Ovary (tissue), 9 donors: Measurements from ENCODE around the gene PTPRK. TPM values are rescaled to one million over a fixed set of nuclear protein-coding genes. Genes with fewer than 3 reads are reported as not detected.

Experiments
- DNase-seq, 5 donors: peaks; one replicate each; pipeline ENCODE4 v3.0.0-alpha.2; 2019 to 2020
- H3K27ac ChIP-seq, 2 donors: fragments of 200-600 bp; one replicate each; pipeline versions ENCODE4 v1.5.1 to v1.8.0; 2019 to 2022
- H3K27me3 ChIP-seq: fragments of 200-600 bp; one replicate; pipeline ENCODE4 v1.8.0; 2022
- H3K36me3 ChIP-seq: fragments of 200-600 bp; sonication (generic); one replicate; pipeline ENCODE4 v1.5.1; 2019
- H3K4me1 ChIP-seq: one replicate; pipeline ENCODE4 v1.8.1; 2013; ENCODE audit warnings: mild to moderate bottlenecking, moderate library complexity; ENCODE audit not compliant: insufficient read depth
- H3K4me3 ChIP-seq: fragments of 200-600 bp; sonication (generic); one replicate; pipeline ENCODE4 v1.5.1; 2017
- H3K9me3 ChIP-seq, 2 donors: fragments of 200-600 bp in 1 of 2; sonication (generic) in 1 of 2; one replicate each; pipeline versions ENCODE4 v1.5.1 to v1.8.1; 2013 to 2019; ENCODE audit warnings: mild to moderate bottlenecking in 1 of 2, moderate library complexity in 1 of 2
- EP300 ChIP-seq: sonication (generic); formaldehyde crosslinking; IDR thresholded peaks from one replicate; pipeline ENCODE4 v1.6.1; 2017; ENCODE audit warnings: antibody characterized with exemption
- POLR2A ChIP-seq: fragments of 450-650 bp; IDR thresholded peaks from one replicate; pipeline ENCODE4 v1.6.1; 2017; ENCODE audit warnings: antibody characterized with exemption, mild to moderate bottlenecking, moderate library complexity
- WGBS, 3 donors: extraction: QIAGEN DNeasy Blood & Tissue Kit in 1 of 3; methylation state at CpG; one replicate each; pipeline versions ENCODE4 v1.1.5 to v1.1.7; 2013 to 2017; 5-methylcytosine and 5-hydroxymethylcytosine counted together
- intact Hi-C, 4 donors: fragments of 100-400 bp; cut with DNase I; formaldehyde crosslinking; loops; one replicate each; pipeline versions ENCODE4 v1.11.0 to v1.15.1; 2022 to 2023
- polyA plus RNA-seq, 2 donors: library from polyadenylated mRNA; stranded (reverse); fragments of 200-250 nt in 1 of 2; fragments of 350-450 nt in 1 of 2; fragmentation: Illumina TruSeq in 1 of 2; extraction: RNeasy Lipid Tissue Mini Kit (QIAGEN cat#74804) in 1 of 2; gene quantifications; one replicate each; pipeline ENCODE4 v1.2.3, GENCODE V29; 2013 to 2014
- total RNA-seq, 7 donors: library from RNA; depleted of rRNA in 2 of 7; stranded (reverse); fragments of >200 nt in 2 of 7; fragmentation: NEBNext Ultra II Directional in 3 of 7; extraction: Animal tissue kit (Norgen Biotek cat#: 25700) in 3 of 7; gene quantifications; one replicate each; pipeline versions ENCODE4 v1.1.0 to v1.2.4, GENCODE V29; 2016 to 2023
- TF ChIP-seq, protein P1 (sequence below), 3 donors: fragments of 450-650 bp in 2 of 3; fragments of 200-600 bp in 1 of 3; IDR thresholded peaks; one replicate each; pipeline versions ENCODE4 v1.5.1 to v1.8.0; 2016 to 2022; ENCODE audit warnings: antibody characterized with exemption in 3 of 3, mild to moderate bottlenecking in 1 of 3
- donor health status: DM: no; HTN: no; CAD: no; lungs with moderate emphysema.
- donor health status: DM: no; HTN: no; CAD: no.
- donor health status: Bipolar disorder and iron deficiency.
- donor health status: DM: yes; HTN: yes; CAD: no.
- donor health status: DM: no; HTN: no; CAD: no.
- donor health status: DM: yes; HTN: yes; CAD: no.

PTPRK gene
- total and polyA plus RNA-seq, 9 donors = 24.0 to 50.7 (median 44.1) TPM

DNA sequence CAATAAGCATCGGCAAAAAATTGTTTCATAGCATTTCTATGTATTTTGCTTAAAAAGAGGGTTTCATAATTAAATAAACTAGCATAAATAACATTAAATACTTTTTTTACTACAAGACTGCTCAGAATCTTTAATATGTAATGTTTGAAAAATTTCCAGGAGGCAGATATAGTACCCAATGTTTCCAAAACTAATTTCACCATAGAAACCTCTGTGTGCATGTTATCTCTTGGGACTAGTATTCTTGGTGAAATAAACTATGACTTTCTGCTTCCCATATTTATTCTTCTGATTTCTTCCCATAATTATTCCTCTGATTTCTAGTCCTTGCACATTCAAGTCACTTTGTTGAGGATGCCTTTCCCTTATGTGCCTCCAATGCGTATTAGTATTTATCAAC is 94.5 kb downstream of the PTPRK start:
- H3K27me3 ChIP-seq = no peaks in the 10 kb centered on the region
- no peak for DNase-seq
- WGBS, 3 donors = 57 to 77% (median 76%) methylated on average over 2 of the region's 2 CpGs
- H3K9me3 ChIP-seq = no peaks in the 10 kb centered on the region
- peaks cover 8% of the 10 kb centered on the region for H3K4me1 ChIP-seq
- H3K36me3 ChIP-seq = no peaks in the 10 kb centered on the region
- H3K27ac ChIP-seq = no peak overlapping the region
- TF ChIP-seq POLR2A (no peak), EP300 (no peak)
- TF ChIP-seq, protein P1, sequence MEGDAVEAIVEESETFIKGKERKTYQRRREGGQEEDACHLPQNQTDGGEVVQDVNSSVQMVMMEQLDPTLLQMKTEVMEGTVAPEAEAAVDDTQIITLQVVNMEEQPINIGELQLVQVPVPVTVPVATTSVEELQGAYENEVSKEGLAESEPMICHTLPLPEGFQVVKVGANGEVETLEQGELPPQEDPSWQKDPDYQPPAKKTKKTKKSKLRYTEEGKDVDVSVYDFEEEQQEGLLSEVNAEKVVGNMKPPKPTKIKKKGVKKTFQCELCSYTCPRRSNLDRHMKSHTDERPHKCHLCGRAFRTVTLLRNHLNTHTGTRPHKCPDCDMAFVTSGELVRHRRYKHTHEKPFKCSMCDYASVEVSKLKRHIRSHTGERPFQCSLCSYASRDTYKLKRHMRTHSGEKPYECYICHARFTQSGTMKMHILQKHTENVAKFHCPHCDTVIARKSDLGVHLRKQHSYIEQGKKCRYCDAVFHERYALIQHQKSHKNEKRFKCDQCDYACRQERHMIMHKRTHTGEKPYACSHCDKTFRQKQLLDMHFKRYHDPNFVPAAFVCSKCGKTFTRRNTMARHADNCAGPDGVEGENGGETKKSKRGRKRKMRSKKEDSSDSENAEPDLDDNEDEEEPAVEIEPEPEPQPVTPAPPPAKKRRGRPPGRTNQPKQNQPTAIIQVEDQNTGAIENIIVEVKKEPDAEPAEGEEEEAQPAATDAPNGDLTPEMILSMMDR (IDR thresholded peaks at IDR 0.05) = no peak
- intact Hi-C loops = no loop called here
- no peak overlapping the region for H3K4me3 ChIP-seq

DNA sequence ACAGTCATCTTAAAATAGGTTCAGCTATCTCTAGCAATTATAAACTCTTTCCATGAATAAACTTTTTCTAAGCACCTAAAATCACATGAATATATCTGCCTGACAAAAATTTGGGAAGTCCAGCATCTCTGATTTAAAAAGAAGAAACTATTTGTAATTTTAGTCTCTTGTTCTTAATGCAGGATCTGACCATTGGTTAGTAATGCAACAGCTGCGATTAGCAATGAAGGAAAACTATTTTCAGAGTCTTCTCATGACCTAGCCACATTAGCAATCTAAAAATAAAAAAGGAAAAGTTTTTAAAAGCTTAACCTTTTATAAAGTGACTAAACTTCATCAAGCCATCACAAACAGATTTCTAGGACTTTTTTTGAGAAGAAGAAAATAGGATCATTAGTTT is 97.5 kb downstream of the PTPRK start:
- no peaks in the 10 kb centered on the region for H3K36me3 ChIP-seq
- H3K27ac ChIP-seq = no peak overlapping the region
- peaks cover 10% of the 10 kb centered on the region for H3K4me1 ChIP-seq
- no peaks in the 10 kb centered on the region for H3K27me3 ChIP-seq
- intact Hi-C loops = no loop called here
- 60 to 77% (median 73%) methylated on average over 1 of the region's 1 CpG for WGBS, 3 donors
- H3K4me3 ChIP-seq = no peak overlapping the region
- no peaks in the 10 kb centered on the region for H3K9me3 ChIP-seq
- no peak for DNase-seq
- TF ChIP-seq EP300 (no peak), POLR2A (no peak)
- TF ChIP-seq, protein P1 (IDR thresholded peaks at IDR 0.05) = no peak

DNA sequence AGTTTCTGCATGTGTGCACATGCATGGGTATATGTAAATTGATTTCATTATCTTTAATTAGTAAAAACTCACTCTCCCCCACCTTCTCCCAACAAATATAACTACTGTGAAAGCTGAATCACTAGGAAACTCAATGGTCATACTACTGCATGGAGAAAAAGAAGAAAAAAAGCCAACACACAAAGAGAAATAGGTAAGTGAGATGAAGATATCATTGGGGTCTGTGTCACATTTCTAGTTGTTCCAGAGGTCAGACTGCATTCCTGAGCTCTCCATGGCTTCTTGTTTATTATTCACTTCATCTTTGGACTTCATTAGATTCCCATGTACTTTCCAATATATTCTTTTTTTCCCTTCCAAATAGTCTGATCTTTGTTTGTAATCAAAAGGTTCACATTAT is 98.2 kb downstream of the PTPRK start:
- intact Hi-C loops = no loop called here
- Histone ChIP-seq H3K36me3 (no peaks in the 10 kb centered on the region), H3K4me3 (no peak overlapping the region), H3K9me3 (no peaks in the 10 kb centered on the region), H3K4me1 (peaks cover 6% of the 10 kb centered on the region), H3K27ac (no peak overlapping the region), H3K27me3 (no peaks in the 10 kb centered on the region)
- TF ChIP-seq POLR2A (no peak), EP300 (no peak)
- TF ChIP-seq, protein P1 (IDR thresholded peaks at IDR 0.05) = no peak
- no peak for DNase-seq

DNA sequence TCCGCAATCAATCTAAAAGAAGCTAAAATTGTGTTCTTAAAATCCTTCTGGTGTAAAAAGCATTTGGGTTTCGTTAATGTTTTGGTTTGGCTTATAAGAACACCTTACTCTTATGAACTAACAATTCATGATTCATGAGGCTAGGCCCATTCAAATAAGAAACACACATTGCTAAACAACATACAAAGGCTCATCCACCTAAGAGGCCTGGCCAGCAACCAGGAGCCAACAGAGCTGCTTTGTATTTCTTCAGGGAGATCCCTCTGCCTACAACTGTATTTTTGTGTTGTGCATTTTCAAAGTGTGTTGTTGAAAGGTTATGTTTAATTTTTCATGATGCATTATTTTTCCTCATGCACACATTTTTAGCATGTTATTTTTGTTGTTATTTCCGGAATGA is 98.6 kb downstream of the PTPRK start:
- no peaks in the 10 kb centered on the region for H3K36me3 ChIP-seq
- intact Hi-C loops = no loop called here
- H3K27ac ChIP-seq = no peak overlapping the region
- no peak for TF ChIP-seq POLR2A
- TF ChIP-seq, protein P1 (IDR thresholded peaks at IDR 0.05) = no peak
- TF ChIP-seq EP300 = no peak
- H3K4me3 ChIP-seq = no peak overlapping the region
- H3K9me3 ChIP-seq = no peaks in the 10 kb centered on the region
- DNase-seq = no peak
- 89 to 94% (median 92%) methylated on average over 3 of the region's 3 CpGs for WGBS, 3 donors
- H3K4me1 ChIP-seq = peaks cover 3% of the 10 kb centered on the region
- H3K27me3 ChIP-seq = no peaks in the 10 kb centered on the region

DNA sequence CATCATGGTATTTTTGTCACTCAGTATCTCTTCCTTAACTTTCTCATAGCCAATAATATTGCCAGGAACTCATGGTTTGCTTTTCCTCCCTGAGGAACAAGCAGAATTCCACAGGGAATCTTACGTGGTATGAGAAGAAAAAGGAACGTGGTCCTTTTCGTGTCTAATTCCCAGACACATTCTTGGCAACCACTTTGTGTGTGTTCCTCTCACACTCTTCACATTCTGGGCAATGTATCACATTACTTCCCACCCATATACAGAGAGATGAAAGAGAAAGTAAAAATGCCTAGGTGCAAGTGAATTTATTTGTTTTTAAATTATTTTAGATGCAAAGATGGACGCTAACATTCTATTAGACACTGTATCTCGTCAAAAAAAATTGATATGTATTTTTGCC is 102.7 kb downstream of the PTPRK start:
- TF ChIP-seq POLR2A (no peak), EP300 (no peak)
- TF ChIP-seq, protein P1 (IDR thresholded peaks at IDR 0.05) = no peak
- 40 to 62% (median 49%) methylated on average over 5 of the region's 5 CpGs for WGBS, 3 donors
- no peak overlapping the region for H3K27ac ChIP-seq
- intact Hi-C loops = no loop called here
- H3K4me1 ChIP-seq = peaks cover 3% of the 10 kb centered on the region
- no peak overlapping the region for H3K4me3 ChIP-seq
- no peaks in the 10 kb centered on the region for H3K36me3 ChIP-seq
- DNase-seq = no peak
- H3K9me3 ChIP-seq = no peaks in the 10 kb centered on the region
- H3K27me3 ChIP-seq = no peaks in the 10 kb centered on the region
